ENCODE results near the gene PKP3.
"Not testable (repeated sequence)": the region's sequence is repeated elsewhere in the genome, so short reads cannot be mapped to it uniquely, and the experiment has no call there.

The PKP3 gene

DNA sequence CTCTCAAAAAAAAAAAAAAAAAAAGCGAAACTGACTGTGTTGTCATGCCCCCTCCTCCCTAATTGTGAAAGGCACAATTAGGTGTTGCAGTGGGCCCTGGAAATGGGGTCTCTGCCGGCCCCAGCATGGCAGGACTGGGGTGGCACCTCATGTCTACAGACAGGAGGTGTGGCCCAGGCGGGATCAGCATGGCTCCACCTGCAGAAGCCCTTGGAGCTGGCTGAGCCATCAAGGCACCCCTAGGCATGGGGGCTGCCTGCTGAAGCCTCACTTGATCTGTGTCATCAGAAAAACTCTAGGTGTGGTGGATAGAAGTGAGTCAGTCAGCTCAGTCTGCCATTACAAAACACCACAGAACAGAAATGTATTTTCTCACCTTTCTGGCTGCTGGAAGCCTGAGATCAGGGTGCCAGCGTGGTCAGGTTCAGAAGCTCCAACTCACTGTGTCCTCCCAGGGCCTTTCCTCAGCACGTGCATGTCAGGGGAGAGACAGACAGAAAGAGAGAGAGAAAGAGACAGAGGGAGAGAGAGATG is 34.8 kb upstream of the PKP3 start:
- TF ChIP-seq, protein P1, sequence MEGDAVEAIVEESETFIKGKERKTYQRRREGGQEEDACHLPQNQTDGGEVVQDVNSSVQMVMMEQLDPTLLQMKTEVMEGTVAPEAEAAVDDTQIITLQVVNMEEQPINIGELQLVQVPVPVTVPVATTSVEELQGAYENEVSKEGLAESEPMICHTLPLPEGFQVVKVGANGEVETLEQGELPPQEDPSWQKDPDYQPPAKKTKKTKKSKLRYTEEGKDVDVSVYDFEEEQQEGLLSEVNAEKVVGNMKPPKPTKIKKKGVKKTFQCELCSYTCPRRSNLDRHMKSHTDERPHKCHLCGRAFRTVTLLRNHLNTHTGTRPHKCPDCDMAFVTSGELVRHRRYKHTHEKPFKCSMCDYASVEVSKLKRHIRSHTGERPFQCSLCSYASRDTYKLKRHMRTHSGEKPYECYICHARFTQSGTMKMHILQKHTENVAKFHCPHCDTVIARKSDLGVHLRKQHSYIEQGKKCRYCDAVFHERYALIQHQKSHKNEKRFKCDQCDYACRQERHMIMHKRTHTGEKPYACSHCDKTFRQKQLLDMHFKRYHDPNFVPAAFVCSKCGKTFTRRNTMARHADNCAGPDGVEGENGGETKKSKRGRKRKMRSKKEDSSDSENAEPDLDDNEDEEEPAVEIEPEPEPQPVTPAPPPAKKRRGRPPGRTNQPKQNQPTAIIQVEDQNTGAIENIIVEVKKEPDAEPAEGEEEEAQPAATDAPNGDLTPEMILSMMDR (IDR thresholded peaks at IDR 0.05; ENCODE audit: low read depth, low read length) = no peak
- H3K4me3 ChIP-seq (ENCODE audit: low read depth, low read length) = no peak overlapping the region

DNA sequence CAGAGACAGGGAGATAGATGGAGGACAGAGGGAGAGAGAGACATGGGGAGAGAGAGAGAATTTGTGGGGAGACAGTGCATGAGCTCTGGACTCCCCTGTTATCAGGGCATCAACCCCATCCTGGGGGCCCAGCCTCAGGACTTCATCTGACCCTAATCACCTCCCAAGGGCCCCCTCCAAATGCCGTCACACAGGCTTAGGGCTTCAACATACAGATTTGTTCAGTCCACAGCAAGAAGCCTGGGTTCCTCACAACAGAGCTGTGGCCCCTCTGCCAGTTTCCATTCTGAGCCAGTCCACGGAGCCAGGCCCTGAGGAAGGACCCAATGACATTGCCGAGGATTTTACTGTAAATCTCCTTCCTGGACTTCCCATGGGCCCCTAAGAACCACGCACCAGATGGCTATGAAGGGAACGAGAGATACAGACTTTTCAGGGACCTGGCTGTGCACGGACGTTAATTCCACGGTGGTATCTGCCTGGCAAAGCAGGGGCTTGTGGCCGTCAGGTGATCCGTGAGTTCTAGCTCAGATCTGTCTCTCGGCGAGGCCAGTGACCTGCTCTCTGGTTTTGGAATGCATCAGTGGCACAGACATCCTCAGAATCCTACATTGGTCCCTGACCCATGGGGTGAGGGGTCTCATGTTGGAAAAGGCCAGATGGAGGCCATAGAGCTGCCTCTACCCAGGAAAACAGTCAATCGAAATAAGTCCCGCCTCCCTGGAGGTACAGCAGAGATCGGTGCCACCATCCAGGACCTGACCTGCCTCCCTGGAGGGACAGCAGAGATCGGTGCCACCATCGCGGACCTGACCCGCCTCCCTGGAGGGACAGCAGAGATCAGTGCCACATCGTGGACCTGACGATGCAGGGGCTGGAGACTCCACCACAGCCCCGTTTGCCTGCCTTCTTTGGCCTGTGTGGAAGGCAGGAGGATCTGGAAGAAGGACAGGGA is 33.4 kb upstream of the PKP3 start:
- TF ChIP-seq, protein P1 (IDR thresholded peaks at IDR 0.05; ENCODE audit: low read depth, low read length) = no peak
- H3K4me3 ChIP-seq (ENCODE audit: low read depth, low read length) = no peak overlapping the region

DNA sequence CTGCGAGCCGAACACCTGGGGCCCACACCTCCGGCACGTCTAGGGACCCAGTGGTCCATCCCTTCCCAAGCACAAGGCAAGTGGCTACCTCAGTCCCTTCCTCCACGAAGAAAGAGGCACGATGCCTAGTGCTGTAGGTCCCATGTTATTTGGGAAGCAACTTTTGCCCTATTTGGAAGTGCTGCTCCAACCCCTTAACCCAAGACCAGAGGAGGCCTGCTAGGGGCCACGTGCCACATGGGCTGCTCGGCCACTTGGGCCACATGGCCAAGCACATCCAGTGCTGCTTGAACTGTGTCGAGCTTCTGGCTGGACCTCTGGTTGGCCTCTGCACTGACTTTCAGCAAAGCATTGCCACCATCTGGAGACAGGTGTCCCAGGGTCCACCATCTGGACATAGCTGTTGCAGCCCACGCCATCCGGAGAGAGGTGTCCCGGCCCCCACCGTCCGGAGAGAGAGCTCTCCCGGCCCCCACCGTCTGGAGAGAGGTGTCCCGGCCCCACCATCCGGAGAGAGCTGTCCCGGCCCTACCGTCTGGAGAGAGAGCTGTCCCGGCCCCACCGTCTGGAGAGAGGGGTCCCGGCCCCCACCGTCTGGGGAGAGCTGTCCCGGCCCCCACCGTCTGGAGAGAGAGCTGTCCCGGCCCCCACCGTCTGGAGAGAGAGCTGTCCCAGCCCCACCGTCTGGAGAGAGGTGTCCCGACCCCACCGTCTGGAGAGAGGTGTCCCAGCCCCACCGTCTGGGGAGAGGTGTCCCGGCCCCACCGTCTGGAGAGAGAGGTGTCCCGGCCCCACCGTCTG is 31.2 kb upstream of the PKP3 start:
- TF ChIP-seq, protein P1 (IDR thresholded peaks at IDR 0.05; ENCODE audit: low read depth, low read length) = no peak
- no peak overlapping the region for H3K4me3 ChIP-seq (ENCODE audit: low read depth, low read length)

DNA sequence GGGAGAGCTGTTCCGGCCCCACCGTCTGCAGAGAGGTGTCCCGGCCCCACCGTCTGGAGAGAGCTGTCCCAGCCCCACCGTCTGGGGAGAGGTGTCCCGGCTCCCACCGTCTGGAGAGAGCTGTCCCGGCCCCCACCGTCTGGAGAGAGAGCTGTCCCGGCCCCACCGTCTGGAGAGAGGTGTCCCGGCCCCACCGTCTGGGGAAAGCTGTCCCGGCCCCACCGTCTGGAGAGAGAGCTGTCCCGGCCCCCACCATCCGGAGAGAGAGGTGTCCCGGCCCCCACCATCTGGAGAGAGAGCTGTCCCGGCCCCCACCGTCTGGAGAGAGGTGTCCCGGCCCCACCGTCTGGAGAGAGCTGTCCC is 30.6 kb upstream of the PKP3 start:
- not testable (repeated sequence) for H3K4me3 ChIP-seq (ENCODE audit: low read depth, low read length)

DNA sequence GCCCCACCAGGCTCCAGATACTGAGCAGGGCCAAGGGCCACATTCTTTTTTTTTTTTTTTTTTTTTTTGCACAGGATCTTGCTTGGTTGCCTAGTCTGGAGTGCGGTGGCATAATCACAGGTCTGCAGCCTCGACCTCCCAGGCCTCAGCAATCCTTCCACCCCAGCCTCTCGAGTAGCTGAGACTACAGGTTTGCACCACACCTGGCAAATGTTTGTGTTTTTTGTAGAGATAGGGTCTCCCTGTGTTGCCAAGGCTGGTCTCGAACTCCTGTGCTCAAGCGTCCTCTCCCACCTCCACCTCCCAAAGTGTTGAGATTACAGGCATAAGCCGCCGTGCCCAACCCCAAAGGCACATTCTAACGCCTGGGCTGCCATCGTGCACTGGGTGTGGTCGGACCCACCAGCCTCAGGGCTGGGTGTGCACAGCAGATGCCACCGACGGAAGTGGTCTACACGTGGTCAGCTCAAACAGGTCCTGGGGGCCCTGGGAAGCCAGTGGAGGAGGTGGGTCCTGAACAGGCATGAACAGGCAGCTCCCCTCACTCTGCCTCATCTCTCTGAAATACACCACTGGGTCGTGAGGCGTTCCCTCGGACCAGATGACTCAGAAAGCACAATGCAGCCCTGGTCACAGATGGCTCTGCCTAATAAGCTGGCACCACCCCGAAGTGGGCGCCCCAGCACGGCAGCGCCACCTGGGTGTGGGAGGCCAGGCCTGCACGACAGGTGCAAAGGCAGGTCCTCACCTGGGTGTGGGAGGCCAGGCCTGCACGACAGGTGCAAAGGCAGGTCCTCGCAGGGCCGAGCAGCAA is 29.9 kb upstream of the PKP3 start:
- TF ChIP-seq, protein P1 (IDR thresholded peaks at IDR 0.05; ENCODE audit: low read depth, low read length) = no peak
- H3K4me3 ChIP-seq (ENCODE audit: low read depth, low read length) = no peak overlapping the region

DNA sequence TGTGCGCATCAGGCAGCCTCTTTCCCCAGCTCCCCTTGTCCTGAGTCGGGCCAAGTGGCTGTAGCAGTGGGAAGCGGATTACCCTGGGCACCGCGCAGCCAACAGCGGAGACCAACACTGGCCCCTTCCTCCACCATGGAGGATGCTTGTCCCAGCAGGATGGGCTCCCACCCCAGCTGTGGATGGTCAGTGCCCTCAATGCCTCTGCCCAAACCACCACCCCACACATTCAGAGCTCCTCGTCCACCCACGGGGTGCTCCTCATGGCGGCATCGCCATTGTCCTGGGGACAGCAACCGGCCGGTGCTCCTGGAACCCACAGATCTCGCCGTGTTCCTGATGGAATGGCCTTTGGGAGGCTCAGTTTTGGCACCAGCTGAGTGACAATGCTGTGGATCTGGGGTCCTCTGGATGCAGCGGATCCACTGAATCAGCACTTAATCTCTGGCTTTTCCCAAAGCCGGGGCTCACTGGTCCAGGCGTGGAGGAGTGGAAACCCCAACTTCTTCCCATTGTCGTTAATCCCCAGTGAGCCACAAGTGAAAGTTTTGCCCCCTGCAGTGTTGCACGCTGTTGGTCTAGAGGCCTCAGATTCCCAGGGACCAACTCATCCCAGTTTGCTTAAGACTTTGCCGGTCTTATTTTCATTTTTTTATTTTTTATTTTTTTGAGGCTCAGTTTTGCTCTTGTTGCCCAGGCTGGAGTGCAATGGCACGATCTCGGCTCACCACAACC is 28.9 kb upstream of the PKP3 start:
- TF ChIP-seq, protein P1 (IDR thresholded peaks at IDR 0.05; ENCODE audit: low read depth, low read length) = no peak
- H3K4me3 ChIP-seq (ENCODE audit: low read depth, low read length) = no peak overlapping the region
